Kidney (tissue), 14 donors: ENCODE results near the gene GARIN5B. TPM values are rescaled to one million over a fixed set of nuclear protein-coding genes. Genes with fewer than 3 reads are reported as not detected.
A peak's percentile ranks its signal among the peaks of the same experiment; 100 is the strongest.

Experiments
- DNase-seq, 5 donors: peaks; one replicate each; pipeline ENCODE4 v3.0.0-alpha.2; 2013 to 2020
- FAIRE-seq: peaks from 2 replicates; lab custom pipeline; 2012; peaks lifted over from hg19 to GRCh38; lab: Jason Lieb, UNC
- H3K27ac ChIP-seq, 2 donors: one replicate each; pipeline ENCODE4 v1.7.0; 2013; ENCODE audit warnings: low read depth in 2 of 2, low read length in 2 of 2, inconsistent platforms in 1 of 2
- H3K27me3 ChIP-seq: one replicate; pipeline ENCODE4 v1.7.1; 2013; ENCODE audit warnings: low read length, inconsistent platforms; ENCODE audit not compliant: control insufficient read depth, insufficient read depth
- H3K36me3 ChIP-seq, 3 donors: one replicate each; pipeline versions ENCODE4 v1.7.0 to v1.7.1; 2013; ENCODE audit warnings: low read length in 3 of 3, control low read depth in 1 of 3, inconsistent platforms in 1 of 3; ENCODE audit not compliant: insufficient read depth in 3 of 3, control insufficient read depth in 2 of 3
- H3K4me1 ChIP-seq, 3 donors: one replicate each; pipeline versions ENCODE4 v1.7.0 to v1.7.1; 2013; ENCODE audit warnings: low read length in 3 of 3, inconsistent platforms in 1 of 3, low read depth in 1 of 3; ENCODE audit not compliant: control insufficient read depth in 2 of 3, insufficient read depth in 2 of 3
- H3K4me3 ChIP-seq, 3 donors: one replicate each; pipeline versions ENCODE4 v1.7.0 to v1.8.1; 2013; ENCODE audit warnings: low read length in 3 of 3, control low read depth in 1 of 3, inconsistent platforms in 1 of 3
- H3K9ac ChIP-seq, 3 donors: one replicate each; pipeline versions ENCODE4 v1.7.0 to v1.7.1; 2013; ENCODE audit warnings: low read length in 3 of 3, control low read depth in 1 of 3, inconsistent platforms in 1 of 3
- H3K9me3 ChIP-seq, 3 donors: one replicate each; pipeline versions ENCODE4 v1.7.0 to v1.7.1; 2013; ENCODE audit warnings: low read length in 3 of 3, control low read depth in 1 of 3, inconsistent platforms in 1 of 3; ENCODE audit not compliant: control insufficient read depth in 2 of 3, insufficient read depth in 1 of 3
- intact Hi-C: fragments of 100-400 bp; cut with DNase I; formaldehyde crosslinking; loops from one replicate; pipeline ENCODE4 v1.11.1; 2022
- polyA plus RNA-seq: library from polyadenylated mRNA; stranded (reverse); fragments of 350-450 nt; fragmentation: Illumina TruSeq; extraction: RNeasy Lipid Tissue Mini Kit (QIAGEN cat#74804); gene quantifications from one replicate; pipeline ENCODE4 v1.2.3, GENCODE V29; 2014; ENCODE audit warnings: low read depth, low replicate concordance; ENCODE audit not compliant: insufficient read depth
- total RNA-seq: library from RNA; stranded (reverse); fragmentation: NEBNext Ultra II Directional; extraction: Animal tissue kit (Norgen Biotek cat#: 25700); gene quantifications from one replicate; pipeline ENCODE4 v1.2.1, GENCODE V29; 2021
- TF ChIP-seq, protein P1 (sequence below): IDR thresholded peaks from 3 replicates; pipeline ENCODE4 v1.5.1; 2012; ENCODE audit warnings: mild to moderate bottlenecking, moderate library complexity, borderline replicate concordance; ENCODE audit not compliant: insufficient read depth; ENCODE audit errors: extremely low read depth
- donor health status: control.
- donor health status: control.
- donor health status: control.
- donor health status: control.
- donor health status: control.
- donor health status: DM: yes; HTN: yes; CAD: no.
- donor health status: Normal renal cell carcinoma (clear cell type).

Gene GARIN5B
- total and polyA plus RNA-seq, 2 donors from 2014 or later, result not detected

DNA sequence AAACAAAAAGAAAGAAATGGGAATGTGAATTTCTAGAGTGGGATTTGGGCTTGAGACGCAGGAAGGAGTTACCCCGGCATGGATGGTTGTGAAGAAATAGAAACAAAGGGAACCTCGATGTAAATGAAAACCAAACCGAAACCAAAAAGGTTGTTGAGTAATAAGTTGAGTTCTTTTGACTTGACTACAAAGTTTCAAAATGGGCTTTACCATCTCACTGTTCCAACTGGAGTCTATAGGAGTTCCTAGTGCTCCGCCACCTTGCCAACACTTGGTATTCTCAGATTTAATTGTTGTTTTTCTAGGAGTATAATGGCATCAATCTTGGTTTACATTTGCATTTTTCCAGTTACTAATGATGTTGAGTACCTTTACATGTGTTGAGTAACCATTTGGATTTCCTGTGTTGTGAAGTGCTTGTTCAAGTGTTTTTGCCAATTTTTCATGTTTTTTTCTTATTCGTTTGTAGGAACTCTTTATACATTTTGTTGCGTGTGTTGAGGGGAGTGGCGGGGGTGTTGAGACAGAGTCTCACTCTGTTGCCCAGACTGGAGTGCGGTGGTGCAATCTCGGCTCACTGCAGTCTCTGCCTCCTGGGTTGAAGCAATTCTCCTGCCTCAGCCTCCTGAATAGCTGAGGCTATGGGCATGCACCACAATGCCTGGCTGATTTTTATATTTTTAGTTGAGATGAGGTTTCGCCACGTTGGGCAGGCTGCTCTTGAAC lies 35.3 kb upstream of the GARIN5B start:
- FAIRE-seq (no peak), DNase-seq (no peak)
- TF ChIP-seq, protein P1, sequence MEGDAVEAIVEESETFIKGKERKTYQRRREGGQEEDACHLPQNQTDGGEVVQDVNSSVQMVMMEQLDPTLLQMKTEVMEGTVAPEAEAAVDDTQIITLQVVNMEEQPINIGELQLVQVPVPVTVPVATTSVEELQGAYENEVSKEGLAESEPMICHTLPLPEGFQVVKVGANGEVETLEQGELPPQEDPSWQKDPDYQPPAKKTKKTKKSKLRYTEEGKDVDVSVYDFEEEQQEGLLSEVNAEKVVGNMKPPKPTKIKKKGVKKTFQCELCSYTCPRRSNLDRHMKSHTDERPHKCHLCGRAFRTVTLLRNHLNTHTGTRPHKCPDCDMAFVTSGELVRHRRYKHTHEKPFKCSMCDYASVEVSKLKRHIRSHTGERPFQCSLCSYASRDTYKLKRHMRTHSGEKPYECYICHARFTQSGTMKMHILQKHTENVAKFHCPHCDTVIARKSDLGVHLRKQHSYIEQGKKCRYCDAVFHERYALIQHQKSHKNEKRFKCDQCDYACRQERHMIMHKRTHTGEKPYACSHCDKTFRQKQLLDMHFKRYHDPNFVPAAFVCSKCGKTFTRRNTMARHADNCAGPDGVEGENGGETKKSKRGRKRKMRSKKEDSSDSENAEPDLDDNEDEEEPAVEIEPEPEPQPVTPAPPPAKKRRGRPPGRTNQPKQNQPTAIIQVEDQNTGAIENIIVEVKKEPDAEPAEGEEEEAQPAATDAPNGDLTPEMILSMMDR, result no peak
- intact Hi-C loops, result no loop called here
- Histone ChIP-seq H3K9me3 (no peaks in the 10 kb centered on the region), H3K36me3 (peaks cover 0 to 14% (median 10%) of the 10 kb centered on the region in 3 donors), H3K4me3 (no peak overlapping the region), H3K9ac (no peak overlapping the region), H3K27ac (no peak overlapping the region), H3K4me1 (no peaks in the 10 kb centered on the region), H3K27me3 (no peaks in the 10 kb centered on the region)

DNA sequence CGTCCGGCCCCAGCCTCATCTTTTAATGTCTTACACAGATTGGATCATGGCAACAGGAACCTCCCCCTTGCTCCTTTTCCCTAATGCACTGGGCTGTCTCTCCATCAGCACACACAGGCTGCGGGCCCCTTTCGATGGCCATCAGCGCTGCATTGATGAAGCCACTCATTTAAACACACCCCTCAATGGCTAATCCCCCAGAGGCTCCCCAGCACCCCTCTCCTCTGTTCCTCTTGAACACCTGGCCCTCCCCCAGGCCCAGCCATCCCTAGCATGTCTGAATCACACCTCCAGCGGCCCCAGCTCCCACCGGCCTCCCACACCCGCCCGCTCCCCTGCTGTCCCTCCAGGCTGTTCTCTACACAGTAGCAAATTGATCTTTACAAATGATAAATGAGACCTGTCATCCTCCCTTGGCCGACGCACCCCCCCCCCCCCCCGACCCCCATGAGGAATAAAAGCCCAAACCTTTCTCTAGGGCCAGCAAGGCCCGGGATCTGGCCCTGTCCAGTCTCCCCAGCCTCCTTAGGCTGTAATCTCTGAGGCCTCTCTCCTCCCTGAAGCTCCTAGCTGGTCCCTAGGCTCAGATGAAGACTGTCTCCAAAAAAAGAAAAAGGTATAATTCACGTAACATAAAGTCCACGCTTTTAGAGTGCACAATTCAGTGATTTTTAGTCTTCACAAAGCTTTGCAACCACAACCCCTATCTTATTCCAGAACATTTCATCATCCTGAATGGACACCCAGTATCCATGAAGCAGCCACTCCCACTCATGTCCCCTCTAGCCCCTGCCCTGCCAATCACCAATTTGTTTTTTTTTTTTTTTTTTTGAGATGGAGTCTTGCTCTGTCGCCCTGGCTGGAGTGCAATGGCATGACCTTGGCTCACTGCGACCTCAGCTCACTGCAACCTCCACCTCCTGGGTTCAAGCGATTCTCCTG lies 30.0 kb upstream of the GARIN5B start:
- FAIRE-seq (no peak), DNase-seq (peak in 1 of 5 donors; percentile 51)
- H3K9ac ChIP-seq, result no peak overlapping the region
- H3K4me1 ChIP-seq, result peaks cover 0 to 17% (median 5%) of the 10 kb centered on the region in 3 donors
- TF ChIP-seq, protein P1, result no peak
- peaks cover 2 to 15% (median 7%) of the 10 kb centered on the region in 3 donors for H3K36me3 ChIP-seq
- no peaks in the 10 kb centered on the region for H3K27me3 ChIP-seq
- intact Hi-C loops, result no loop called here
- no peaks in the 10 kb centered on the region for H3K9me3 ChIP-seq
- H3K27ac ChIP-seq, result no peak overlapping the region
- H3K4me3 ChIP-seq, result no peak overlapping the region

DNA sequence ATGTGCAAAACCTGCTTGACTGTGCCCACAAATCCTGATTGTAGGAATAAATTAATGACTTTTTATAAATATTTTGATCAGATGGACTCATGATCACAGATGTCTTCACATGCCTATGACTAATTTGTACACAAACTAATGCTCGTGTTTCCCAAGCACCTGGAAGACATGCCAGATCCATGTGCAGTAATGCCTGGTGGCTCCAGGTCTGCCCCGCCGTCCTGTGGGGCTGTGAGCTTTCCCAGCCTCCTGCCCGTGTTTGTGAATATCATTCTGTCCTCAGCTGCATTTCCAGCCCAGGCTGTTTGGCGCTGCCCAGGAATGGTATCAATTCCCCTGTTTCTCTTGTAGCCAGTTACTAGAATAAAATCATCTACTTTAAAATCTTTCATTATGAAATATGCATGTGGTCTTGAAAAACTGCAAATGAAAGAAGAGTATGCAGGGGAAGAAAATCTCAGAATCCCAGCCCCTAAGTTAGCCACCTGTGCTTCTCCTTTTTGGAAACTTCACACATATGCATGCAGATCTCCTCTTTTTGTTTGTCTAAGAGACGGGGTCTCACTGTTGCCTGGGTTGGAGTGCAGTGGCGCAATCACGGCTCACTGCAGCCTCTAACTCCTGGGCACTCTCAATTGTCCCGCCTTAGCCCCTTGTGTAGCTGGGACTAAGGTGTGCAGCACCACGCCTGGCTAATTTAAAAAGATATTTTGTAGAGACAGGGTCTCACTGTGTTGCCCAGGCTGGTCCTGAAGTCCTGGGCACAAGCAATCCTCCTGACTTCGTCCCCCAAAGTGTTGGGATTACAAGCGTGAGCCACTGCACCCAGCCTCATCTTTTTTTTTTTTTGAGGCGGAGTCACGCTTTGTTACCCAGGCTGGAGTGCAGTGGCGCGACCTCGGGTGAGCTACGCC lies 28.9 kb upstream of the GARIN5B start:
- FAIRE-seq (no peak), DNase-seq (no peak)
- TF ChIP-seq, protein P1, result no peak
- no peak overlapping the region for H3K9ac ChIP-seq
- intact Hi-C loops, result no loop called here
- H3K27me3 ChIP-seq, result no peaks in the 10 kb centered on the region
- peaks cover 2 to 26% (median 10%) of the 10 kb centered on the region in 3 donors for H3K36me3 ChIP-seq
- no peaks in the 10 kb centered on the region for H3K9me3 ChIP-seq
- peaks cover 0 to 28% (median 15%) of the 10 kb centered on the region in 3 donors for H3K4me1 ChIP-seq
- no peak overlapping the region for H3K4me3 ChIP-seq
- no peak overlapping the region for H3K27ac ChIP-seq
